ENCODE measurements around the gene SLC22A1.

DNA sequence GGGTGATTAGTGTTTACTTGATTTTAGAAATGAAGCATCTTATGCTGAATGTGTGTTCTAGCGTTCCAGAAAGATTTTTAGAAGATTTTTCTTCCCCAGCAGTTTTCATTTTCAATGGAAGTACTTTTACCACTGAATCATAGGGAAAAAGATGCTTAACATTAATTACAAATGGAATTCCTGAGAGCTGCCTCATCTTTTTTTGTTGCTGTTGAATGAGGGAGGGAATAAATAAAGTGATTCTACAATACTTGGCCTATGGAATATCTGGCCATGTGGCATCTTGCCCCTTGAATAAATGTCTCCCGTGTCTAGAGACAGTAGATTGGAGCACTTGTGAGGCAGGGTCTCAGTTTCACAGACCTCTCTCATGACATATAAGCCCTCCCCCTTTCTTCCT is 44.1 kb upstream of the SLC22A1 start:
- TF ChIP-seq CHD2 (IDR thresholded peaks at IDR 0.05; ENCODE audit: low read length, partially characterized antibody) (no peak), POLR2A (IDR thresholded peaks at IDR 0.05; ENCODE audit: low read length) (no peak), RFX5 (IDR thresholded peaks at IDR 0.05) (no peak), RCOR1 (IDR thresholded peaks at IDR 0.05; ENCODE audit: low read depth, low read length) (no peak), POLR2AphosphoS2 (conservative IDR thresholded peaks at IDR 0.05; ENCODE audit: low read length) (no peak), FOSL2 (IDR thresholded peaks at IDR 0.05) (no peak), FOSL2 (CRISPR knock-in tag; IDR thresholded peaks at IDR 0.05) (no peak), ZC3H11A (IDR thresholded peaks at IDR 0.05) (no peak), RAD21 (conservative IDR thresholded peaks at IDR 0.05 in 1 of 2, IDR thresholded peaks at IDR 0.05 in 1 of 2) (no peak), MYC (IDR thresholded peaks at IDR 0.05; ENCODE audit: borderline replicate concordance, low read length) (no peak), ESRRA (IDR thresholded peaks at IDR 0.05; ENCODE audit: borderline replicate concordance, low read length) (no peak), MAFK (IDR thresholded peaks at IDR 0.05; ENCODE audit: partially characterized antibody) (no peak), NR3C1 (IDR thresholded peaks at IDR 0.05) (no peak)
- TF ChIP-seq, protein P1, sequence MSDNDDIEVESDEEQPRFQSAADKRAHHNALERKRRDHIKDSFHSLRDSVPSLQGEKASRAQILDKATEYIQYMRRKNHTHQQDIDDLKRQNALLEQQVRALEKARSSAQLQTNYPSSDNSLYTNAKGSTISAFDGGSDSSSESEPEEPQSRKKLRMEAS (IDR thresholded peaks at IDR 0.05): no peak
- TF ChIP-seq, protein P2, sequence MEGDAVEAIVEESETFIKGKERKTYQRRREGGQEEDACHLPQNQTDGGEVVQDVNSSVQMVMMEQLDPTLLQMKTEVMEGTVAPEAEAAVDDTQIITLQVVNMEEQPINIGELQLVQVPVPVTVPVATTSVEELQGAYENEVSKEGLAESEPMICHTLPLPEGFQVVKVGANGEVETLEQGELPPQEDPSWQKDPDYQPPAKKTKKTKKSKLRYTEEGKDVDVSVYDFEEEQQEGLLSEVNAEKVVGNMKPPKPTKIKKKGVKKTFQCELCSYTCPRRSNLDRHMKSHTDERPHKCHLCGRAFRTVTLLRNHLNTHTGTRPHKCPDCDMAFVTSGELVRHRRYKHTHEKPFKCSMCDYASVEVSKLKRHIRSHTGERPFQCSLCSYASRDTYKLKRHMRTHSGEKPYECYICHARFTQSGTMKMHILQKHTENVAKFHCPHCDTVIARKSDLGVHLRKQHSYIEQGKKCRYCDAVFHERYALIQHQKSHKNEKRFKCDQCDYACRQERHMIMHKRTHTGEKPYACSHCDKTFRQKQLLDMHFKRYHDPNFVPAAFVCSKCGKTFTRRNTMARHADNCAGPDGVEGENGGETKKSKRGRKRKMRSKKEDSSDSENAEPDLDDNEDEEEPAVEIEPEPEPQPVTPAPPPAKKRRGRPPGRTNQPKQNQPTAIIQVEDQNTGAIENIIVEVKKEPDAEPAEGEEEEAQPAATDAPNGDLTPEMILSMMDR (IDR thresholded peaks at IDR 0.05): no peak

Measured in A549 (cell line).